Measurements from ENCODE around the gene ATP11A. TPM values are rescaled to one million over a fixed set of nuclear protein-coding genes. Genes with fewer than 3 reads are reported as not detected.

Gene ATP11A
- total RNA-seq, 1 experiment from 2014 or later, result 80.4 TPM

DNA sequence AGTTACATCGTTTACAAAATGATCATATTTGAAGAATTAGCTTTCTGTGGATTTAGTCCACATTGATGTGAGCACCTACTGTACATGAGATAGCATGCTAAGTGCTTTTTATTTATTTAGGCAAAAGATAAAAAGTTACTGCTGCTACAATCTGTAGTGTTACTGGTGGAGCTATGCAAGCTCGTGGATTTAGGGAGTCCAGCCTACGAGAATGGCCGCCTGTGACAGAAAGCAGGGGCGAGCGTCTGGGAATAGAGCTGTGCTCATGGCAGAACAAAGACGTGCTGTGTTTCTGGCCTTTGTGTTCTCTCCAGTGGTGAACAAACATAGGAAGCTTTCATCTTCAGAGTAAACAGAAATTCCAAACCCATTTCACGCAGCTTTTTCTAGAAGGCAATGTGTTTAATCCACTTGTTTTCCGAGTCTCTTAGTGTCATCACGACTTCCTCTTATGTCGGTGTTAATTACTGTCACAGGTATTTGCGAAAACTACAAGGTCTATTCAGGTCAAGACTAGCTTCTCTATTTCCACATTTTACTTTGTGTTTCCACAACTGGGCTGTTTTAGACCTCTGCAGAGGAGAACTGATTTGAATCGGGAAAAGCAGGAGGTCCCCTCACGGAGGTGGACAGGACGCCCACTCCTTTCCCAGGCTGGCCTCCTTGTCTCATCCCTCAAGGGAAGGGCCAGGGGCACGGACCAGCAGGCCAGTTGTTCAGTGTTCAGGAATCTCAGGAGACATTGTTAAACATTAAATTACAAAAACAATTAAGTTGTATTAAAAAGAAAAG is 67.3 kb downstream of the ATP11A start:
- TF ChIP-seq POLR2A (IDR thresholded peaks at IDR 0.05; ENCODE audit: borderline replicate concordance, extremely low read depth, insufficient read depth, insufficient read length) (no peak), SP1 (IDR thresholded peaks at IDR 0.05; ENCODE audit: low read depth) (no peak)
- intact Hi-C loops (cut with micrococcal nuclease), result no loop called here
- DNase-seq (ENCODE audit: low read depth, low spot score), result no peak
- H3K36me3 ChIP-seq (ENCODE audit: control insufficient read depth in 1 of 2, insufficient read depth in 2 of 2, low read length in 2 of 2), result no peaks in the 10 kb centered on the region
- no peak overlapping the region for H3K4me3 ChIP-seq (replicated peaks in 1 of 2; ENCODE audit: low read depth in 1 of 2, low read length in 2 of 2)
- no peaks in the 10 kb centered on the region for H3K4me1 ChIP-seq (ENCODE audit: control insufficient read depth in 1 of 2, insufficient read depth in 2 of 2, low read length in 2 of 2)
- no peaks in the 10 kb centered on the region for H4K20me1 ChIP-seq (ENCODE audit: insufficient read depth)
- BruUV-seq (replicated peaks), result no TSS peak
- no peak overlapping the region for H3K27ac ChIP-seq (ENCODE audit: low read depth, low read length)
- no peak overlapping the region for H3K9ac ChIP-seq (ENCODE audit: low read length)
- H3K79me2 ChIP-seq (ENCODE audit: insufficient read depth, low read length), result peaks cover 13% of the 10 kb centered on the region
- ATAC-seq, result no peak
- no peaks in the 10 kb centered on the region for H3K27me3 ChIP-seq (ENCODE audit: insufficient read depth, low read length)
- POLR2A ChIA-PET, result no interaction called here
- CTCF ChIA-PET, result no interaction called here
- H3K4me2 ChIP-seq (ENCODE audit: low read length), result no peak overlapping the region
- no peak overlapping the region for H2AFZ ChIP-seq (ENCODE audit: low read depth, low read length, poor library complexity, severe bottlenecking)
- no peaks in the 10 kb centered on the region for H3K9me3 ChIP-seq (ENCODE audit: control insufficient read depth in 1 of 2, insufficient read depth in 1 of 2, low read depth in 1 of 2, low read length in 2 of 2)
- H3K9me2 ChIP-seq (ENCODE audit: insufficient read depth), result no peaks in the 10 kb centered on the region
- RAD21 ChIA-PET (ENCODE audit: low non-redundant PET in 1 of 2, low total read pairs in 2 of 2, uncharacterized antibody in 2 of 2, unreplicated experiment in 2 of 2), result no interaction called here

DNA sequence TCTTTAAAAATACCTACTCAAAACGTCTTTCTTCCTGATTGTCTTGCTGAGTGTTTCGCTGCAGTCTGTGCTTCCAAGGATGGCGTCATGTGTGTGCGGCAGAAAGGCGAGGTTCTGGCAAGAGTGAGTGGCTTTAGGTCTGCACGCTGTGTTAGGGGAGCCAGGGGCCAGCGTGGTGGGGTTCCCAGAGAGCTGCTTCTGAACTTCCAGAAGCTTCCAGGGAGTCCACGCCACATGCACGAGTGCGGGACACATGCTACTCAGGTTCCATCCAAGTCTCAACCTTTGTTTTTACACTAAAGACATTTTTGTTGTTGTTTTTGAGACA is 67.9 kb downstream of the ATP11A start:
- ChIA-PET CTCF (no interaction called here), POLR2A (no interaction called here), RAD21 (ENCODE audit: low non-redundant PET in 1 of 2, low total read pairs in 2 of 2, uncharacterized antibody in 2 of 2, unreplicated experiment in 2 of 2) (no interaction called here)
- Histone ChIP-seq H3K4me3 (replicated peaks in 1 of 2; ENCODE audit: low read depth in 1 of 2, low read length in 2 of 2) (no peak overlapping the region), H3K9me2 (ENCODE audit: insufficient read depth) (no peaks in the 10 kb centered on the region), H3K4me2 (ENCODE audit: low read length) (no peak overlapping the region), H3K36me3 (ENCODE audit: control insufficient read depth in 1 of 2, insufficient read depth in 2 of 2, low read length in 2 of 2) (no peaks in the 10 kb centered on the region), H3K79me2 (ENCODE audit: insufficient read depth, low read length) (peaks cover 12% of the 10 kb centered on the region), H3K9ac (ENCODE audit: low read length) (no peak overlapping the region), H3K27ac (ENCODE audit: low read depth, low read length) (no peak overlapping the region), H3K4me1 (ENCODE audit: control insufficient read depth in 1 of 2, insufficient read depth in 2 of 2, low read length in 2 of 2) (no peaks in the 10 kb centered on the region), H3K27me3 (ENCODE audit: insufficient read depth, low read length) (no peaks in the 10 kb centered on the region), H3K9me3 (ENCODE audit: control insufficient read depth in 1 of 2, insufficient read depth in 1 of 2, low read depth in 1 of 2, low read length in 2 of 2) (no peaks in the 10 kb centered on the region), H2AFZ (ENCODE audit: low read depth, low read length, poor library complexity, severe bottlenecking) (no peak overlapping the region), H4K20me1 (ENCODE audit: insufficient read depth) (no peaks in the 10 kb centered on the region)
- DNase-seq (ENCODE audit: low read depth, low spot score) (no peak), ATAC-seq (no peak)
- BruUV-seq (replicated peaks), result no TSS peak
- intact Hi-C loops (cut with micrococcal nuclease), result no loop called here
- TF ChIP-seq ZNF274 (IDR thresholded peaks at IDR 0.05; ENCODE audit: low read depth, low read length) (no peak), POLR2AphosphoS5 (IDR thresholded peaks at IDR 0.05; ENCODE audit: low read depth, low read length) (no peak), TCF7L2 (IDR thresholded peaks at IDR 0.05; ENCODE audit: borderline replicate concordance, extremely low read depth, insufficient read depth, insufficient read length) (no peak), ELF1 (IDR thresholded peaks at IDR 0.05; ENCODE audit: borderline replicate concordance, low read depth) (no peak), YY1 (IDR thresholded peaks at IDR 0.05; ENCODE audit: extremely low read depth, insufficient replicate concordance, low read depth, low read length) (no peak), JUND (IDR thresholded peaks at IDR 0.05) (no peak), SP1 (IDR thresholded peaks at IDR 0.05; ENCODE audit: low read depth) (no peak), FOSL1 (IDR thresholded peaks at IDR 0.05; ENCODE audit: low read depth) (no peak), CEBPB (IDR thresholded peaks at IDR 0.05; ENCODE audit: low read depth) (no peak), SIN3A (IDR thresholded peaks at IDR 0.05; ENCODE audit: low read depth) (no peak), POLR2A (IDR thresholded peaks at IDR 0.05; ENCODE audit: borderline replicate concordance, extremely low read depth, insufficient read depth, insufficient read length) (no peak), ZFX (IDR thresholded peaks at IDR 0.05) (no peak), EZH2 (IDR thresholded peaks at IDR 0.05) (no peak)
- TF ChIP-seq, protein P1, sequence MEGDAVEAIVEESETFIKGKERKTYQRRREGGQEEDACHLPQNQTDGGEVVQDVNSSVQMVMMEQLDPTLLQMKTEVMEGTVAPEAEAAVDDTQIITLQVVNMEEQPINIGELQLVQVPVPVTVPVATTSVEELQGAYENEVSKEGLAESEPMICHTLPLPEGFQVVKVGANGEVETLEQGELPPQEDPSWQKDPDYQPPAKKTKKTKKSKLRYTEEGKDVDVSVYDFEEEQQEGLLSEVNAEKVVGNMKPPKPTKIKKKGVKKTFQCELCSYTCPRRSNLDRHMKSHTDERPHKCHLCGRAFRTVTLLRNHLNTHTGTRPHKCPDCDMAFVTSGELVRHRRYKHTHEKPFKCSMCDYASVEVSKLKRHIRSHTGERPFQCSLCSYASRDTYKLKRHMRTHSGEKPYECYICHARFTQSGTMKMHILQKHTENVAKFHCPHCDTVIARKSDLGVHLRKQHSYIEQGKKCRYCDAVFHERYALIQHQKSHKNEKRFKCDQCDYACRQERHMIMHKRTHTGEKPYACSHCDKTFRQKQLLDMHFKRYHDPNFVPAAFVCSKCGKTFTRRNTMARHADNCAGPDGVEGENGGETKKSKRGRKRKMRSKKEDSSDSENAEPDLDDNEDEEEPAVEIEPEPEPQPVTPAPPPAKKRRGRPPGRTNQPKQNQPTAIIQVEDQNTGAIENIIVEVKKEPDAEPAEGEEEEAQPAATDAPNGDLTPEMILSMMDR (IDR thresholded peaks at IDR 0.05 in 2 of 3, conservative IDR thresholded peaks at IDR 0.05 in 1 of 3; ENCODE audit: borderline replicate concordance in 1 of 3, insufficient read depth in 1 of 3, low read depth in 2 of 3, low read length in 2 of 3), result no peak
- TF ChIP-seq, protein P2, sequence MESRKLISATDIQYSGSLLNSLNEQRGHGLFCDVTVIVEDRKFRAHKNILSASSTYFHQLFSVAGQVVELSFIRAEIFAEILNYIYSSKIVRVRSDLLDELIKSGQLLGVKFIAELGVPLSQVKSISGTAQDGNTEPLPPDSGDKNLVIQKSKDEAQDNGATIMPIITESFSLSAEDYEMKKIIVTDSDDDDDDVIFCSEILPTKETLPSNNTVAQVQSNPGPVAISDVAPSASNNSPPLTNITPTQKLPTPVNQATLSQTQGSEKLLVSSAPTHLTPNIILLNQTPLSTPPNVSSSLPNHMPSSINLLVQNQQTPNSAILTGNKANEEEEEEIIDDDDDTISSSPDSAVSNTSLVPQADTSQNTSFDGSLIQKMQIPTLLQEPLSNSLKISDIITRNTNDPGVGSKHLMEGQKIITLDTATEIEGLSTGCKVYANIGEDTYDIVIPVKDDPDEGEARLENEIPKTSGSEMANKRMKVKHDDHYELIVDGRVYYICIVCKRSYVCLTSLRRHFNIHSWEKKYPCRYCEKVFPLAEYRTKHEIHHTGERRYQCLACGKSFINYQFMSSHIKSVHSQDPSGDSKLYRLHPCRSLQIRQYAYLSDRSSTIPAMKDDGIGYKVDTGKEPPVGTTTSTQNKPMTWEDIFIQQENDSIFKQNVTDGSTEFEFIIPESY (IDR thresholded peaks at IDR 0.05; ENCODE audit: extremely low read depth, insufficient replicate concordance, low read length), result no peak
- TF ChIP-seq, protein P3, sequence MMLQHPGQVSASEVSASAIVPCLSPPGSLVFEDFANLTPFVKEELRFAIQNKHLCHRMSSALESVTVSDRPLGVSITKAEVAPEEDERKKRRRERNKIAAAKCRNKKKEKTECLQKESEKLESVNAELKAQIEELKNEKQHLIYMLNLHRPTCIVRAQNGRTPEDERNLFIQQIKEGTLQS (IDR thresholded peaks at IDR 0.05), result no peak

Data from HCT116 (cell line).